Measurements from ENCODE around the gene GABRD. TPM values are rescaled to one million over a fixed set of nuclear protein-coding genes. Genes with fewer than 3 reads are reported as not detected.

GABRD gene
- total RNA-seq, 1 experiment from 2014 or later: 1.7 TPM

DNA sequence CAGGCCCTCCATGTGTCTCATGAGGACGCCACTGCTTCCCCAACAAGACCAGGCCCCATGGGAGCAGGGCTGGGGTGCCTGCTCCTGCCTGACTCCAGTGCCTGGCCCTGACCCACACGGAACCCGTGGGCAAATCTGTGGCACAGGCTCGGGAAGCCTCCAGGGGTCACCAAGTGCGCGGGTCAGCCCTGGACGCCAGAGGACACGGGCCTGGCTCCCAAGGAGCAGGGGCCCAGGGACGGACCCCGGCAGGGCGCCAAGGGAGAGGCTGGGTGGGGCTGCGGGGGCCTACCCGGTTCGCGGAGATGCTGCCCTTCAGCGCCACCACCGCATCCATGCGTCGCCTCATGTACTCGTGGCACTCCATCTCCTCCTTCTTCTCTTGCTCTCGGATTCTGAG is 47.5 kb upstream of the GABRD start:
- H3K36me3 Mint-ChIP-seq: no peaks in the 10 kb centered on the region
- CTCF ChIA-PET: no interaction called here
- no peak overlapping the region for H3K4me3 Mint-ChIP-seq
- no peak for TF ChIP-seq ZNF317 (CRISPR knock-in tag; IDR thresholded peaks at IDR 0.05; ENCODE audit: borderline replicate concordance, low read depth)
- TF ChIP-seq, protein P1, sequence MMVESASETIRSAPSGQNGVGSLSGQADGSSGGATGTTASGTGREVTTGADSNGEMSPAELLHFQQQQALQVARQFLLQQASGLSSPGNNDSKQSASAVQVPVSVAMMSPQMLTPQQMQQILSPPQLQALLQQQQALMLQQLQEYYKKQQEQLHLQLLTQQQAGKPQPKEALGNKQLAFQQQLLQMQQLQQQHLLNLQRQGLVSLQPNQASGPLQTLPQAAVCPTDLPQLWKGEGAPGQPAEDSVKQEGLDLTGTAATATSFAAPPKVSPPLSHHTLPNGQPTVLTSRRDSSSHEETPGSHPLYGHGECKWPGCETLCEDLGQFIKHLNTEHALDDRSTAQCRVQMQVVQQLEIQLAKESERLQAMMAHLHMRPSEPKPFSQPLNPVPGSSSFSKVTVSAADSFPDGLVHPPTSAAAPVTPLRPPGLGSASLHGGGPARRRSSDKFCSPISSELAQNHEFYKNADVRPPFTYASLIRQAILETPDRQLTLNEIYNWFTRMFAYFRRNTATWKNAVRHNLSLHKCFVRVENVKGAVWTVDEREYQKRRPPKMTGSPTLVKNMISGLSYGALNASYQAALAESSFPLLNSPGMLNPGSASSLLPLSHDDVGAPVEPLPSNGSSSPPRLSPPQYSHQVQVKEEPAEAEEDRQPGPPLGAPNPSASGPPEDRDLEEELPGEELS (CRISPR knock-in tag; IDR thresholded peaks at IDR 0.05): no peak
- TF ChIP-seq ZBTB21 (CRISPR knock-in tag; IDR thresholded peaks at IDR 0.05; ENCODE audit: borderline replicate concordance): no peak
- TF ChIP-seq TEAD4 (CRISPR knock-in tag; IDR thresholded peaks at IDR 0.05): no peak
- TF ChIP-seq, protein P2, sequence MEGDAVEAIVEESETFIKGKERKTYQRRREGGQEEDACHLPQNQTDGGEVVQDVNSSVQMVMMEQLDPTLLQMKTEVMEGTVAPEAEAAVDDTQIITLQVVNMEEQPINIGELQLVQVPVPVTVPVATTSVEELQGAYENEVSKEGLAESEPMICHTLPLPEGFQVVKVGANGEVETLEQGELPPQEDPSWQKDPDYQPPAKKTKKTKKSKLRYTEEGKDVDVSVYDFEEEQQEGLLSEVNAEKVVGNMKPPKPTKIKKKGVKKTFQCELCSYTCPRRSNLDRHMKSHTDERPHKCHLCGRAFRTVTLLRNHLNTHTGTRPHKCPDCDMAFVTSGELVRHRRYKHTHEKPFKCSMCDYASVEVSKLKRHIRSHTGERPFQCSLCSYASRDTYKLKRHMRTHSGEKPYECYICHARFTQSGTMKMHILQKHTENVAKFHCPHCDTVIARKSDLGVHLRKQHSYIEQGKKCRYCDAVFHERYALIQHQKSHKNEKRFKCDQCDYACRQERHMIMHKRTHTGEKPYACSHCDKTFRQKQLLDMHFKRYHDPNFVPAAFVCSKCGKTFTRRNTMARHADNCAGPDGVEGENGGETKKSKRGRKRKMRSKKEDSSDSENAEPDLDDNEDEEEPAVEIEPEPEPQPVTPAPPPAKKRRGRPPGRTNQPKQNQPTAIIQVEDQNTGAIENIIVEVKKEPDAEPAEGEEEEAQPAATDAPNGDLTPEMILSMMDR (IDR thresholded peaks at IDR 0.05): no peak
- TF ChIP-seq, protein P3, sequence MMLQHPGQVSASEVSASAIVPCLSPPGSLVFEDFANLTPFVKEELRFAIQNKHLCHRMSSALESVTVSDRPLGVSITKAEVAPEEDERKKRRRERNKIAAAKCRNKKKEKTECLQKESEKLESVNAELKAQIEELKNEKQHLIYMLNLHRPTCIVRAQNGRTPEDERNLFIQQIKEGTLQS (CRISPR knock-in tag; conservative IDR thresholded peaks at IDR 0.05): no peak
- TF ChIP-seq ATF1 (CRISPR knock-in tag; IDR thresholded peaks at IDR 0.05): no peak
- TF ChIP-seq JUN (CRISPR knock-in tag; IDR thresholded peaks at IDR 0.05): no peak
- TF ChIP-seq IRF2 (CRISPR knock-in tag; IDR thresholded peaks at IDR 0.05; ENCODE audit: borderline replicate concordance, low read depth): no peak
- TF ChIP-seq TEAD1 (CRISPR knock-in tag; IDR thresholded peaks at IDR 0.05): no peak
- TF ChIP-seq ZNF416 (CRISPR knock-in tag; IDR thresholded peaks at IDR 0.05): no peak
- TF ChIP-seq, protein P4, sequence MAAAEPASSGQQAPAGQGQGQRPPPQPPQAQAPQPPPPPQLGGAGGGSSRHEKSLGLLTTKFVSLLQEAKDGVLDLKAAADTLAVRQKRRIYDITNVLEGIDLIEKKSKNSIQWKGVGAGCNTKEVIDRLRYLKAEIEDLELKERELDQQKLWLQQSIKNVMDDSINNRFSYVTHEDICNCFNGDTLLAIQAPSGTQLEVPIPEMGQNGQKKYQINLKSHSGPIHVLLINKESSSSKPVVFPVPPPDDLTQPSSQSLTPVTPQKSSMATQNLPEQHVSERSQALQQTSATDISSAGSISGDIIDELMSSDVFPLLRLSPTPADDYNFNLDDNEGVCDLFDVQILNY (CRISPR knock-in tag; IDR thresholded peaks at IDR 0.05): no peak
- TF ChIP-seq NFE2L1 (CRISPR knock-in tag; IDR thresholded peaks at IDR 0.05): no peak
- no peak for TF ChIP-seq PRRX2 (CRISPR knock-in tag; IDR thresholded peaks at IDR 0.05)
- POLR2A ChIA-PET: no interaction called here
- H3K27ac Mint-ChIP-seq: no peak overlapping the region
- ATAC-seq: no peak
- no peak for DNase-seq (ENCODE audit: low spot score)
- H3K27me3 Mint-ChIP-seq (ENCODE audit: low read depth): no peaks in the 10 kb centered on the region
- H3K4me1 Mint-ChIP-seq: no peaks in the 10 kb centered on the region
- H3K9me3 Mint-ChIP-seq: peaks cover 15% of the 10 kb centered on the region

DNA sequence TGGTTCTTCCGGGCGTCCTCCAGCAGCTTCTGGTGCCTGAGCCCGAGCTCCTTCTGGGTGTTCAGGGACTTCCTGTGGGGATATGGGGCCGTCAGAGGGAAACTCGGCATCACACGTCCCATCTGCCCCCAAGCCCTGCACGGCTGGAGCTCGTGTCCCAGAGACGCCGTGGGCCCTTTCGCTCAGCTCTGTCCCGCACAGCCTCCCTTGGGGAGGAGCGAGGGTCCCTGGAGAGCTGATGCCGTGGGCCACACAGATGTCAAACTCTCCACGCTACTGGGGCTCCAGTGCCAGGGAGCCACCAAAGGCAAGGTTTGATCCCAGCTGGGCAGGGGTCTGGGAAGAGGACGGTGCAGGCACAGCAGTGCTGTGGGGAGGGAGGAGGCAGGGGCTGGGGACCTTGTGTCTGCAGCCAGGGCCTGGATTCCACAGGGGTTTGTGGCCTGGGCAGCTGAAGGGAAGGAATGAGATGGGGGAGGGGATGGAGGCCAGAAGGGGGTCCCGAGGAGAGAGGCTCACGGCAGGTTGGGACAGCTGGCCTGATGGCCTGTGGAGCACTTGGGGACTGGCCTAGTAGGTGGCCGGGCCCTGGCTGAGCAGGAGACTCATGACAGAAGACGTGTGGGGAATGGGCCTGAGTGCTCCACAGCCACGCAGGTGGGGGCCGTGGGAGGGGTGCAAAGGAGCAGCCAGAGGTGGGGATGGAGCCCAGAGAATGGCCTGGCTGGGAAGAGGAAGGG is 46.0 kb upstream of the GABRD start:
- Mint-ChIP-seq H3K36me3 (no peaks in the 10 kb centered on the region), H3K4me3 (no peak overlapping the region), H3K27me3 (ENCODE audit: low read depth) (no peaks in the 10 kb centered on the region), H3K27ac (no peak overlapping the region), H3K9me3 (peaks cover 11% of the 10 kb centered on the region), H3K4me1 (no peaks in the 10 kb centered on the region)
- DNase-seq (ENCODE audit: low spot score) (no peak), ATAC-seq (no peak)
- ChIA-PET POLR2A (interaction anchor here (1.3 kb wide), 1 partner anchor 46 kb away, joined by 3 read pairs; the partner anchor contains the start of gene GABRD), CTCF (interaction anchor here (1.1 to 2.5 kb wide), 6 partner anchors 13 to 77 kb away, joined by 3 to 9 read pairs (median 5); no protein-coding TSS in a partner anchor)
- TF ChIP-seq EMX1 (CRISPR knock-in tag; IDR thresholded peaks at IDR 0.05) (no peak), ZNF423 (CRISPR knock-in tag; IDR thresholded peaks at IDR 0.05) (no peak), OVOL2 (CRISPR knock-in tag; IDR thresholded peaks at IDR 0.05; ENCODE audit: borderline replicate concordance) (no peak), FOXJ3 (CRISPR knock-in tag; IDR thresholded peaks at IDR 0.05; ENCODE audit: borderline replicate concordance) (no peak)
- TF ChIP-seq, protein P5, sequence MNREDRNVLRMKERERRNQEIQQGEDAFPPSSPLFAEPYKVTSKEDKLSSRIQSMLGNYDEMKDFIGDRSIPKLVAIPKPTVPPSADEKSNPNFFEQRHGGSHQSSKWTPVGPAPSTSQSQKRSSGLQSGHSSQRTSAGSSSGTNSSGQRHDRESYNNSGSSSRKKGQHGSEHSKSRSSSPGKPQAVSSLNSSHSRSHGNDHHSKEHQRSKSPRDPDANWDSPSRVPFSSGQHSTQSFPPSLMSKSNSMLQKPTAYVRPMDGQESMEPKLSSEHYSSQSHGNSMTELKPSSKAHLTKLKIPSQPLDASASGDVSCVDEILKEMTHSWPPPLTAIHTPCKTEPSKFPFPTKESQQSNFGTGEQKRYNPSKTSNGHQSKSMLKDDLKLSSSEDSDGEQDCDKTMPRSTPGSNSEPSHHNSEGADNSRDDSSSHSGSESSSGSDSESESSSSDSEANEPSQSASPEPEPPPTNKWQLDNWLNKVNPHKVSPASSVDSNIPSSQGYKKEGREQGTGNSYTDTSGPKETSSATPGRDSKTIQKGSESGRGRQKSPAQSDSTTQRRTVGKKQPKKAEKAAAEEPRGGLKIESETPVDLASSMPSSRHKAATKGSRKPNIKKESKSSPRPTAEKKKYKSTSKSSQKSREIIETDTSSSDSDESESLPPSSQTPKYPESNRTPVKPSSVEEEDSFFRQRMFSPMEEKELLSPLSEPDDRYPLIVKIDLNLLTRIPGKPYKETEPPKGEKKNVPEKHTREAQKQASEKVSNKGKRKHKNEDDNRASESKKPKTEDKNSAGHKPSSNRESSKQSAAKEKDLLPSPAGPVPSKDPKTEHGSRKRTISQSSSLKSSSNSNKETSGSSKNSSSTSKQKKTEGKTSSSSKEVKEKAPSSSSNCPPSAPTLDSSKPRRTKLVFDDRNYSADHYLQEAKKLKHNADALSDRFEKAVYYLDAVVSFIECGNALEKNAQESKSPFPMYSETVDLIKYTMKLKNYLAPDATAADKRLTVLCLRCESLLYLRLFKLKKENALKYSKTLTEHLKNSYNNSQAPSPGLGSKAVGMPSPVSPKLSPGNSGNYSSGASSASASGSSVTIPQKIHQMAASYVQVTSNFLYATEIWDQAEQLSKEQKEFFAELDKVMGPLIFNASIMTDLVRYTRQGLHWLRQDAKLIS (CRISPR knock-in tag; IDR thresholded peaks at IDR 0.05; ENCODE audit: borderline replicate concordance): no peak
- TF ChIP-seq, protein P6, sequence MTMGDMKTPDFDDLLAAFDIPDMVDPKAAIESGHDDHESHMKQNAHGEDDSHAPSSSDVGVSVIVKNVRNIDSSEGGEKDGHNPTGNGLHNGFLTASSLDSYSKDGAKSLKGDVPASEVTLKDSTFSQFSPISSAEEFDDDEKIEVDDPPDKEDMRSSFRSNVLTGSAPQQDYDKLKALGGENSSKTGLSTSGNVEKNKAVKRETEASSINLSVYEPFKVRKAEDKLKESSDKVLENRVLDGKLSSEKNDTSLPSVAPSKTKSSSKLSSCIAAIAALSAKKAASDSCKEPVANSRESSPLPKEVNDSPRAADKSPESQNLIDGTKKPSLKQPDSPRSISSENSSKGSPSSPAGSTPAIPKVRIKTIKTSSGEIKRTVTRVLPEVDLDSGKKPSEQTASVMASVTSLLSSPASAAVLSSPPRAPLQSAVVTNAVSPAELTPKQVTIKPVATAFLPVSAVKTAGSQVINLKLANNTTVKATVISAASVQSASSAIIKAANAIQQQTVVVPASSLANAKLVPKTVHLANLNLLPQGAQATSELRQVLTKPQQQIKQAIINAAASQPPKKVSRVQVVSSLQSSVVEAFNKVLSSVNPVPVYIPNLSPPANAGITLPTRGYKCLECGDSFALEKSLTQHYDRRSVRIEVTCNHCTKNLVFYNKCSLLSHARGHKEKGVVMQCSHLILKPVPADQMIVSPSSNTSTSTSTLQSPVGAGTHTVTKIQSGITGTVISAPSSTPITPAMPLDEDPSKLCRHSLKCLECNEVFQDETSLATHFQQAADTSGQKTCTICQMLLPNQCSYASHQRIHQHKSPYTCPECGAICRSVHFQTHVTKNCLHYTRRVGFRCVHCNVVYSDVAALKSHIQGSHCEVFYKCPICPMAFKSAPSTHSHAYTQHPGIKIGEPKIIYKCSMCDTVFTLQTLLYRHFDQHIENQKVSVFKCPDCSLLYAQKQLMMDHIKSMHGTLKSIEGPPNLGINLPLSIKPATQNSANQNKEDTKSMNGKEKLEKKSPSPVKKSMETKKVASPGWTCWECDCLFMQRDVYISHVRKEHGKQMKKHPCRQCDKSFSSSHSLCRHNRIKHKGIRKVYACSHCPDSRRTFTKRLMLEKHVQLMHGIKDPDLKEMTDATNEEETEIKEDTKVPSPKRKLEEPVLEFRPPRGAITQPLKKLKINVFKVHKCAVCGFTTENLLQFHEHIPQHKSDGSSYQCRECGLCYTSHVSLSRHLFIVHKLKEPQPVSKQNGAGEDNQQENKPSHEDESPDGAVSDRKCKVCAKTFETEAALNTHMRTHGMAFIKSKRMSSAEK (CRISPR knock-in tag; IDR thresholded peaks at IDR 0.05; ENCODE audit: borderline replicate concordance): no peak
- TF ChIP-seq, protein P7, sequence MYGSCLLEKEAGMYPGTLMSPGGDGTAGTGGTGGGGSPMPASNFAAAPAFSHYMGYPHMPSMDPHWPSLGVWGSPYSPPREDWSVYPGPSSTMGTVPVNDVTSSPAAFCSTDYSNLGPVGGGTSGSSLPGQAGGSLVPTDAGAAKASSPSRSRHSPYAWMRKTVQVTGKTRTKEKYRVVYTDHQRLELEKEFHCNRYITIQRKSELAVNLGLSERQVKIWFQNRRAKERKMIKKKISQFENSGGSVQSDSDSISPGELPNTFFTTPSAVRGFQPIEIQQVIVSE (CRISPR knock-in tag; IDR thresholded peaks at IDR 0.05; ENCODE audit: borderline replicate concordance): no peak
